ENCODE measurements around the gene HOXB8. TPM values are rescaled to one million over a fixed set of nuclear protein-coding genes. Genes with fewer than 3 reads are reported as not detected.
A peak's percentile ranks its signal among the peaks of the same experiment; 100 is the strongest.

The HOXB8 gene
- total and polyA plus RNA-seq, 2 donors, result 0.85 to 1.2 TPM

GRCh38 chr17:48604770-48605329, 10.2 kb downstream of the HOXB8 start, which contains the start of gene HOXB6:
Gene HOXB6, minus strand, starts transcription at chr17:48604986. Its CDS starts 6,836 bp downstream, at chr17:48598150.
- no peak for DNase-seq (ENCODE audit: extremely low spot score)
- Histone ChIP-seq H3K4me3 (ENCODE audit: low read depth, low read length) (peak within 1 kb of the TSS; percentile 33), H3K36me3 (ENCODE audit: insufficient read depth) (no peaks in the 10 kb centered on the region), H3K4me1 (ENCODE audit: insufficient read depth) (no peaks in the 10 kb centered on the region), H3K27ac (ENCODE audit: low read depth) (peak within 1 kb of the TSS; percentile 6)
- 9% methylated on average over 16 of the region's 16 CpGs for WGBS

GRCh38 chr17:48603959-48604769, 10.9 kb downstream of the HOXB8 start:
- Histone ChIP-seq H3K36me3 (ENCODE audit: insufficient read depth) (no peaks in the 10 kb centered on the region), H3K4me3 (ENCODE audit: low read depth, low read length) (peak overlapping the region; percentile 33), H3K27ac (ENCODE audit: low read depth) (peak overlapping the region; percentile 6), H3K4me1 (ENCODE audit: insufficient read depth) (no peaks in the 10 kb centered on the region)
- DNase-seq (ENCODE audit: extremely low spot score), result no peak
- 3% methylated on average over 21 of the region's 21 CpGs for WGBS

- Histone ChIP-seq H3K36me3 (ENCODE audit: insufficient read depth) (no peaks in the 10 kb centered on the region), H3K4me1 (ENCODE audit: insufficient read depth) (no peaks in the 10 kb centered on the region), H3K4me3 (ENCODE audit: low read depth, low read length) (peak overlapping the region; percentile 9), H3K27ac (ENCODE audit: low read depth) (no peak overlapping the region)
- 10% methylated on average over 35 of the region's 35 CpGs for WGBS
- DNase-seq (ENCODE audit: extremely low spot score), result no peak
These were observed 13.3 kb downstream of the HOXB8 start for GRCh38 chr17:48601539-48602425.

- H3K4me1 ChIP-seq (ENCODE audit: insufficient read depth), result no peaks in the 10 kb centered on the region
- no peaks in the 10 kb centered on the region for H3K36me3 ChIP-seq (ENCODE audit: insufficient read depth)
- WGBS, result 32% methylated on average over 4 of the region's 4 CpGs
- no peak overlapping the region for H3K27ac ChIP-seq (ENCODE audit: low read depth)
- no peak overlapping the region for H3K4me3 ChIP-seq (ENCODE audit: low read depth, low read length)
- DNase-seq (ENCODE audit: extremely low spot score), result no peak
These were observed 13.9 kb downstream of the HOXB8 start for GRCh38 chr17:48601207-48601538.

GRCh38 chr17:48600244-48601098, 14.6 kb downstream of the HOXB8 start:
- Histone ChIP-seq H3K4me1 (ENCODE audit: insufficient read depth) (no peaks in the 10 kb centered on the region), H3K4me3 (ENCODE audit: low read depth, low read length) (no peak overlapping the region), H3K27ac (ENCODE audit: low read depth) (no peak overlapping the region), H3K36me3 (ENCODE audit: insufficient read depth) (no peaks in the 10 kb centered on the region)
- no peak for DNase-seq (ENCODE audit: extremely low spot score)
- WGBS, result 33% methylated on average over 17 of the region's 17 CpGs

- no peak overlapping the region for H3K27ac ChIP-seq (ENCODE audit: low read depth)
- H3K4me3 ChIP-seq (ENCODE audit: low read depth, low read length), result no peak overlapping the region
- no peaks in the 10 kb centered on the region for H3K36me3 ChIP-seq (ENCODE audit: insufficient read depth)
- DNase-seq (ENCODE audit: extremely low spot score), result no peak
- no peaks in the 10 kb centered on the region for H3K4me1 ChIP-seq (ENCODE audit: insufficient read depth)
- 55% methylated on average over 5 of the region's 5 CpGs for WGBS
These were observed 15.7 kb downstream of the HOXB8 start for GRCh38 chr17:48599354-48599753.

- H3K4me3 ChIP-seq (ENCODE audit: low read depth, low read length), result no peak overlapping the region
- 29% methylated on average over 7 of the region's 7 CpGs for WGBS
- no peaks in the 10 kb centered on the region for H3K36me3 ChIP-seq (ENCODE audit: insufficient read depth)
- H3K4me1 ChIP-seq (ENCODE audit: insufficient read depth), result no peaks in the 10 kb centered on the region
- no peak for DNase-seq (ENCODE audit: extremely low spot score)
- H3K27ac ChIP-seq (ENCODE audit: low read depth), result no peak overlapping the region
These were observed 16.4 kb downstream of the HOXB8 start for GRCh38 chr17:48598736-48599135.

- Histone ChIP-seq H3K27ac (ENCODE audit: low read depth) (peak overlapping the region; percentile 11), H3K4me1 (ENCODE audit: insufficient read depth) (no peaks in the 10 kb centered on the region), H3K36me3 (ENCODE audit: insufficient read depth) (no peaks in the 10 kb centered on the region), H3K4me3 (ENCODE audit: low read depth, low read length) (peak overlapping the region; percentile 36)
- under 1% methylated on average over 68 of the region's 68 CpGs for WGBS
- no peak for DNase-seq (ENCODE audit: extremely low spot score)
These were observed 17.1 kb downstream of the HOXB8 start for GRCh38 chr17:48597778-48598631.

GRCh38 chr17:48597528-48597777, 17.6 kb downstream of the HOXB8 start:
- H3K4me1 ChIP-seq (ENCODE audit: insufficient read depth), result no peaks in the 10 kb centered on the region
- 2% methylated on average over 16 of the region's 16 CpGs for WGBS
- no peaks in the 10 kb centered on the region for H3K36me3 ChIP-seq (ENCODE audit: insufficient read depth)
- H3K4me3 ChIP-seq (ENCODE audit: low read depth, low read length), result peak overlapping the region; percentile 36
- H3K27ac ChIP-seq (ENCODE audit: low read depth), result no peak overlapping the region
- DNase-seq (ENCODE audit: extremely low spot score), result no peak

GRCh38 chr17:48596735-48597527, 18.2 kb downstream of the HOXB8 start:
- peak overlapping the region; percentile 36 for H3K4me3 ChIP-seq (ENCODE audit: low read depth, low read length)
- 17% methylated on average over 26 of the region's 26 CpGs for WGBS
- no peaks in the 10 kb centered on the region for H3K36me3 ChIP-seq (ENCODE audit: insufficient read depth)
- H3K27ac ChIP-seq (ENCODE audit: low read depth), result no peak overlapping the region
- DNase-seq (ENCODE audit: extremely low spot score), result no peak
- no peaks in the 10 kb centered on the region for H3K4me1 ChIP-seq (ENCODE audit: insufficient read depth)

- 22% methylated on average over 54 of the region's 54 CpGs for WGBS
- no peak for DNase-seq (ENCODE audit: extremely low spot score)
- Histone ChIP-seq H3K27ac (ENCODE audit: low read depth) (no peak overlapping the region), H3K4me1 (ENCODE audit: insufficient read depth) (no peaks in the 10 kb centered on the region), H3K36me3 (ENCODE audit: insufficient read depth) (no peaks in the 10 kb centered on the region), H3K4me3 (ENCODE audit: low read depth, low read length) (no peak overlapping the region)
These were observed 18.9 kb downstream of the HOXB8 start for GRCh38 chr17:48596000-48596734.
